HEK293 (cell line): ENCODE results near the gene SMNDC1.

Source experiments
- BCL11B ChIP-seq: fragments of 450-650 bp; formaldehyde crosslinking; IDR thresholded peaks from 2 replicates; pipeline ENCODE4 v1.5.1; 2016; ENCODE audit warnings: low read depth, missing biosample characterization, missing genetic modification characterization
- GFI1B ChIP-seq: fragments of 450-650 bp; formaldehyde crosslinking; IDR thresholded peaks from 2 replicates; pipeline ENCODE4 v1.5.1; 2016; ENCODE audit warnings: missing biosample characterization, missing genetic modification characterization
- GLI2 ChIP-seq: fragments of 450-650 bp; formaldehyde crosslinking; IDR thresholded peaks from 2 replicates; pipeline ENCODE4; 2017; ENCODE audit warnings: missing biosample characterization, missing genetic modification characterization, low read depth, borderline replicate concordance
- KLF17 ChIP-seq: fragments of 450-650 bp; formaldehyde crosslinking; IDR thresholded peaks from 2 replicates; pipeline ENCODE4 v1.5.1; 2016; ENCODE audit warnings: missing biosample characterization, missing genetic modification characterization
- KLF7 ChIP-seq: fragments of 450-650 bp; formaldehyde crosslinking; IDR thresholded peaks from 2 replicates; pipeline ENCODE4 v1.5.1; 2016; ENCODE audit warnings: missing biosample characterization, missing genetic modification characterization, borderline replicate concordance
- PBX3 ChIP-seq: sonication (generic); formaldehyde crosslinking; IDR thresholded peaks from 2 replicates; pipeline ENCODE4 v1.8.1; 2022; ENCODE audit warnings: mild to moderate bottlenecking, moderate library complexity, missing genetic modification reagents
- REST ChIP-seq: fragments of 450-650 bp; formaldehyde crosslinking; IDR thresholded peaks from 2 replicates; pipeline ENCODE4 v1.5.1; 2016; ENCODE audit warnings: missing biosample characterization, missing genetic modification characterization
- TSHZ1 ChIP-seq: fragments of 450-650 bp; formaldehyde crosslinking; IDR thresholded peaks from 2 replicates; pipeline ENCODE4 v1.5.1; 2016; ENCODE audit warnings: missing biosample characterization, missing genetic modification characterization, borderline replicate concordance
- ZBTB8A ChIP-seq: fragments of 450-650 bp; formaldehyde crosslinking; IDR thresholded peaks from 2 replicates; pipeline ENCODE4 v1.5.1; 2016; ENCODE audit warnings: missing biosample characterization, missing genetic modification characterization
- ZFHX2 ChIP-seq: fragments of 450-650 bp; formaldehyde crosslinking; conservative IDR thresholded peaks from 2 replicates; pipeline ENCODE4 v1.5.1; 2016; ENCODE audit warnings: missing biosample characterization, missing genetic modification characterization
- ZNF2 ChIP-seq: fragments of 450-650 bp; formaldehyde crosslinking; IDR thresholded peaks from 2 replicates; pipeline ENCODE4 v1.5.1; 2016; ENCODE audit warnings: missing biosample characterization, missing genetic modification characterization
- ZNF202 ChIP-seq: fragments of 450-650 bp; formaldehyde crosslinking; IDR thresholded peaks from 2 replicates; pipeline ENCODE4 v1.5.1; 2016; ENCODE audit warnings: missing biosample characterization, missing genetic modification characterization, borderline replicate concordance
- ZNF211 ChIP-seq: fragments of 450-650 bp; formaldehyde crosslinking; IDR thresholded peaks from 2 replicates; pipeline ENCODE4 v1.5.1; 2016; ENCODE audit warnings: low read depth, missing biosample characterization, missing genetic modification characterization
- ZNF214 ChIP-seq: fragments of 450-650 bp; formaldehyde crosslinking; IDR thresholded peaks from 2 replicates; pipeline ENCODE4 v1.5.1; 2017; ENCODE audit warnings: missing biosample characterization, mild to moderate bottlenecking, missing genetic modification characterization, borderline replicate concordance
- ZNF292 ChIP-seq: fragments of 450-650 bp; formaldehyde crosslinking; IDR thresholded peaks from 2 replicates; pipeline ENCODE4 v1.5.1; 2016; ENCODE audit warnings: low read depth, missing biosample characterization, missing genetic modification characterization, borderline replicate concordance
- ZNF416 ChIP-seq: fragments of 450-650 bp; formaldehyde crosslinking; IDR thresholded peaks from 2 replicates; pipeline ENCODE4 v1.5.1; 2016; ENCODE audit warnings: missing biosample characterization, missing genetic modification characterization
- ZNF423 ChIP-seq: fragments of 450-650 bp; formaldehyde crosslinking; IDR thresholded peaks from 2 replicates; pipeline ENCODE4 v1.5.1; 2016; ENCODE audit warnings: missing biosample characterization, missing genetic modification characterization
- ZNF513 ChIP-seq: fragments of 450-650 bp; IDR thresholded peaks from 2 replicates; pipeline ENCODE4 v1.5.1; 2018; ENCODE audit warnings: missing biosample characterization, missing genetic modification characterization
- ZNF518A ChIP-seq: fragments of 450-650 bp; formaldehyde crosslinking; conservative IDR thresholded peaks from 2 replicates; pipeline ENCODE4 v1.5.1; 2016; ENCODE audit warnings: low read depth, missing biosample characterization, missing genetic modification characterization
- ZNF585B ChIP-seq: fragments of 450-650 bp; formaldehyde crosslinking; IDR thresholded peaks from 2 replicates; pipeline ENCODE4 v1.5.1; 2016; ENCODE audit warnings: missing biosample characterization, missing genetic modification characterization
- ZNF624 ChIP-seq: fragments of 450-650 bp; formaldehyde crosslinking; IDR thresholded peaks from 2 replicates; pipeline ENCODE4 v1.5.1; 2017; ENCODE audit warnings: missing biosample characterization, missing genetic modification characterization
- ZNF76 ChIP-seq: fragments of 450-650 bp; formaldehyde crosslinking; IDR thresholded peaks from 2 replicates; pipeline ENCODE4; 2016; ENCODE audit warnings: low read depth, missing biosample characterization, missing genetic modification characterization, borderline replicate concordance
- ZNF792 ChIP-seq: fragments of 450-650 bp; formaldehyde crosslinking; IDR thresholded peaks from 2 replicates; pipeline ENCODE4 v1.5.1; 2016; ENCODE audit warnings: missing biosample characterization, missing genetic modification characterization

Gene SMNDC1

GRCh38 chr10:110304780-110305421 lies at the start of gene SMNDC1 (continued):
- TF ChIP-seq ZNF214 (tag by site-specific recombination) (no peak), TSHZ1 (tag by site-specific recombination) (no peak), PBX3 (0 out of 2 replicates have a peak, but pooled peaks have one; percentile 6), BCL11B (tag by site-specific recombination) (no peak), ZNF2 (no peak), ZNF585B (tag by site-specific recombination) (no peak), GLI2 (tag by site-specific recombination) (no peak), KLF7 (no peak), ZNF292 (no peak), ZNF211 (tag by site-specific recombination) (no peak), KLF17 (peak; percentile 18; the same call in 1 of the 2 replicates), ZNF423 (tag by site-specific recombination) (no peak), ZNF518A (tag by site-specific recombination) (peak; percentile 55), ZNF202 (tag by site-specific recombination) (no peak), ZNF416 (tag by site-specific recombination) (no peak), ZFHX2 (tag by site-specific recombination) (peak; percentile 26; the same call in 1 of the 2 replicates), ZNF76 (tag by site-specific recombination) (peak; percentile 25; the same call in 1 of the 2 replicates), ZNF792 (tag by site-specific recombination) (no peak), REST (no peak), ZNF513 (tag by site-specific recombination) (no peak), ZNF624 (tag by site-specific recombination) (no peak), GFI1B (no peak), ZBTB8A (tag by site-specific recombination) (0 out of 2 replicates have a peak, but pooled peaks have one; percentile 20)
